ENCODE results near the gene WSB1. TPM values are rescaled to one million over a fixed set of nuclear protein-coding genes. Genes with fewer than 3 reads are reported as not detected.

The WSB1 gene
- total RNA-seq, 4 donors from 2014 or later: 89.2 to 218 (median 168) TPM

DNA sequence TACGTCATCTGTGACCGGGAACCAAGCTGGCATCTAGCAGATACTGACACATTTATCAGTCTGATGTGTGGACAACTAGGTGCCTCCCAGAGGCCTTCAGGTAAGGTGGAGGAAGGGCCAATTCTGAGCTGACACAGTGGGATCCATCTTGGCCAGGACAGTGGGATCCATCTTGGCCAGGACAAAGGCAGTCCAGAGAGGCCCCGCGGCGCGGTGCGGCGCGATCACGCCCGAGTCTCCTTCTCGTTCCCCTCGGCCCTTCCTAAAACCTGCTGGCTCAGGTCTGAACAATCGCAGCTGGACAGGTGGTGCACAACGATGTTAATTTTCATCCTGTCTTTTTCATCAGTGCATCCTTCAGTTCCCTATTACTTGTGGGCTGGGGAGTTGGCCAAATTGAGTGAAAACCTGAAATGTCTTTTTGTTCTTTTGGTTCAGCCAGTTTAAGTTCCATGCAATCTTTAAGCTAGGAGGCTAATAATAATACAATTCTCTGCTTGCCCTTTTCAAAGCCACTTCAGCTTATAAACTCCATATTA is 486 bp upstream of the WSB1 start:
- peak in 1 of 2 donors; percentile 32 for DNase-seq
- H3K27me3 ChIP-seq: no peaks in the 10 kb centered on the region
- WGBS, 2 donors: 90 to 91% methylated on average over 15 of the region's 15 CpGs
- peaks cover 16 to 29% of the 10 kb centered on the region in 2 donors for H3K4me1 ChIP-seq
- no peaks in the 10 kb centered on the region for H3K36me3 ChIP-seq
- TF ChIP-seq CTCF (IDR thresholded peaks at IDR 0.05) (no peak), POLR2A (IDR thresholded peaks at IDR 0.05) (no peak)
- no peaks in the 10 kb centered on the region for H3K9me3 ChIP-seq
- peak overlapping the region in 1 of 3 donors; percentile 86 for H3K4me3 ChIP-seq (replicated peaks in 1 of 3)
- intact Hi-C loops (cut with DNase I): no loop called here
- peak overlapping the region; percentile 99 to 100 (median 100) for H3K27ac ChIP-seq

DNA sequence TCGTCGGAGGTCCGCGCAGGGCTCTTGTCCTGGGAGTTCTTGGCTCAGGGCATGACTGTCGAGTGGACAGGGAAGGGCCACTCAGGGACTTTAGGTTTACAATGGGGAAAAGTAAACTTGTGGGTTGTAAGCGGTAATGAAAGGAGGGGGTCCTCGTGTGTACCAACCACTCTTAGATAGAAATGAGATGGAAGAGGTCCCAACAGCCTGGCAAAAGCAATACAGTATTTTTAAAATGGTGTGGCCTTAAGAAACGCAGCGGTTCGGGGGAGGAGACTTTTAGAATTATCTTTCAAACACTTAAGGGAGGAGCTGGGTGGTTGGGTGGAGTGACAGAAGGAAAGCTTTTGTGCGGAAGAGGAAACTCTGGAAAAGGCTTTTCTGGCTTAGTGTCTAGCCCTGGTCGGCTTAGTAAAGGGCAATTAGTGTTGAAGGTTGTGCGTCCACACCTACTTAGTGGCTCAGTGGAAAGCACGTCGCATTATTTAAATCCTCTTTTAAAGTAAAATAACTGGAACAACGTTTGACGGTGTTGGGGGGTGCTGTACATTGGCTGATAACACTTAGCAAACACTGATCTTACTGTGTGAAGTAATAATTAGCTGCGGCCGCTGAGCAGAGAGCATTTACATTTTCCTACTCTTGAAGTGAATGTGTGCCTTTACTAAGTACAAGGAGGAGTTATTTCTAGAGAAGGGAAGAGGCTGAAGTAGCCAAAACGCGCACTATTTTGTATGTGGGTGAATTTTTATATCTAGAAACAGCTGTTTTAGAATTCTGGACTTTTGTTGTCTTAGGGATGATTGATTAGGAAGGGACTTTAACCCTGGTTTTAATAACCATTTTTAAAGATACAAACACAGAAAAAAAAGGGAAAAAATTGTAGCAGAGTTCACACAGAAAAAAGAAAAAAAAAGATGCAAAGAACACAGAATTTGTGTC is 1.0 kb downstream of the WSB1 start:
- Histone ChIP-seq H3K4me1 (peaks cover 16 to 34% of the 10 kb centered on the region in 2 donors), H3K27me3 (no peaks in the 10 kb centered on the region), H3K4me3 (replicated peaks in 1 of 3) (peak overlapping the region; percentile 84 to 92 (median 86)), H3K36me3 (no peaks in the 10 kb centered on the region), H3K27ac (peak overlapping the region; percentile 99 to 100 (median 100)), H3K9me3 (no peaks in the 10 kb centered on the region)
- DNase-seq: peak; percentile 67 to 68
- 0% methylated on average over 21 of the region's 21 CpGs for WGBS, 2 donors
- TF ChIP-seq CTCF (IDR thresholded peaks at IDR 0.05) (no peak), POLR2A (IDR thresholded peaks at IDR 0.05) (peak; percentile 18 to 91)
- intact Hi-C loops (cut with DNase I): no loop called here

- no peaks in the 10 kb centered on the region for H3K27me3 ChIP-seq
- H3K9me3 ChIP-seq: no peaks in the 10 kb centered on the region
- peak overlapping the region; percentile 99 to 100 (median 100) for H3K27ac ChIP-seq
- intact Hi-C loops (cut with DNase I): no loop called here
- TF ChIP-seq POLR2A (IDR thresholded peaks at IDR 0.05) (no peak), CTCF (IDR thresholded peaks at IDR 0.05) (no peak)
- no peaks in the 10 kb centered on the region for H3K36me3 ChIP-seq
- no peak for DNase-seq
- H3K4me3 ChIP-seq (replicated peaks in 1 of 3): peak overlapping the region in 2 of 3 donors; percentile 84 to 86
- WGBS, 2 donors: 29 to 32% methylated on average over 10 of the region's 10 CpGs
- peaks cover 21 to 42% of the 10 kb centered on the region in 2 donors for H3K4me1 ChIP-seq
Measured at GRCh38 chr17:27295945-27296344, 2.0 kb downstream of the WSB1 start.

GRCh38 chr17:27296428-27296979 is 2.6 kb downstream of the WSB1 start:
- H3K27ac ChIP-seq: peak overlapping the region in 2 of 3 donors; percentile 100
- no peaks in the 10 kb centered on the region for H3K27me3 ChIP-seq
- no peak for TF ChIP-seq CTCF (IDR thresholded peaks at IDR 0.05)
- TF ChIP-seq POLR2A (IDR thresholded peaks at IDR 0.05): no peak
- 33 to 59% methylated on average over 2 of the region's 2 CpGs for WGBS, 2 donors
- no peaks in the 10 kb centered on the region for H3K36me3 ChIP-seq
- DNase-seq: no peak
- H3K4me3 ChIP-seq (replicated peaks in 1 of 3): peak overlapping the region in 2 of 3 donors; percentile 84 to 86
- intact Hi-C loops (cut with DNase I): no loop called here
- H3K9me3 ChIP-seq: no peaks in the 10 kb centered on the region
- H3K4me1 ChIP-seq: peaks cover 21 to 47% of the 10 kb centered on the region in 2 donors
